ENCODE data around the gene CDH5.

DNA sequence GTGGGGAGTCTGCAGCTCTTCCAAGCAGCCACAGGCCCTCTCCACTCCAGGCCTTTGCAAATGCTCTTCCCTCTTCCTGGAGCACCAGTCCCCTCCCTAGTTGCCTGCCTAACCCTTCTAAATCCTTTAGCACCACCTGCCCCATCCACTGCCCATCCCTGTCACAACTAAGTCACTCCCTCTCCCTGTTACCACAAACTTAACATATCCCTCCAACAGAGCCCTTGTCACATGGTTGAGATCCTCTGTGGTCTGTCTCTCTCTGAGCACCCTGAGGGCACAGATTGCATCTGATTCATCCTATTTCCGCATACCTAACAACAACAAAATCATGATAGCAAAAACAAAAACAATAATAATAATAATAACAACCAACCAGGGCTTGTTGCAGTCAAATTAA is 49.6 kb downstream of the CDH5 start:
- TF ChIP-seq RBM22 (optimal IDR thresholded peaks at IDR 0.05; ENCODE audit: low read length) (no peak), MEF2D (CRISPR knock-in tag; IDR thresholded peaks at IDR 0.05) (no peak), ZBTB7A (CRISPR knock-in tag; IDR thresholded peaks at IDR 0.05) (no peak), ZNF530 (CRISPR knock-in tag; IDR thresholded peaks at IDR 0.05; ENCODE audit: low read depth) (no peak), ZNF34 (CRISPR knock-in tag; IDR thresholded peaks at IDR 0.05; ENCODE audit: borderline replicate concordance) (no peak), POLR2AphosphoS5 (IDR thresholded peaks at IDR 0.05; ENCODE audit: low read depth, low read length) (no peak), ZNF232 (CRISPR knock-in tag; IDR thresholded peaks at IDR 0.05; ENCODE audit: borderline replicate concordance) (no peak)
- TF ChIP-seq, protein P1, sequence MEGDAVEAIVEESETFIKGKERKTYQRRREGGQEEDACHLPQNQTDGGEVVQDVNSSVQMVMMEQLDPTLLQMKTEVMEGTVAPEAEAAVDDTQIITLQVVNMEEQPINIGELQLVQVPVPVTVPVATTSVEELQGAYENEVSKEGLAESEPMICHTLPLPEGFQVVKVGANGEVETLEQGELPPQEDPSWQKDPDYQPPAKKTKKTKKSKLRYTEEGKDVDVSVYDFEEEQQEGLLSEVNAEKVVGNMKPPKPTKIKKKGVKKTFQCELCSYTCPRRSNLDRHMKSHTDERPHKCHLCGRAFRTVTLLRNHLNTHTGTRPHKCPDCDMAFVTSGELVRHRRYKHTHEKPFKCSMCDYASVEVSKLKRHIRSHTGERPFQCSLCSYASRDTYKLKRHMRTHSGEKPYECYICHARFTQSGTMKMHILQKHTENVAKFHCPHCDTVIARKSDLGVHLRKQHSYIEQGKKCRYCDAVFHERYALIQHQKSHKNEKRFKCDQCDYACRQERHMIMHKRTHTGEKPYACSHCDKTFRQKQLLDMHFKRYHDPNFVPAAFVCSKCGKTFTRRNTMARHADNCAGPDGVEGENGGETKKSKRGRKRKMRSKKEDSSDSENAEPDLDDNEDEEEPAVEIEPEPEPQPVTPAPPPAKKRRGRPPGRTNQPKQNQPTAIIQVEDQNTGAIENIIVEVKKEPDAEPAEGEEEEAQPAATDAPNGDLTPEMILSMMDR (CRISPR knock-in tag; IDR thresholded peaks at IDR 0.05) = no peak
- TF ChIP-seq, protein P2, sequence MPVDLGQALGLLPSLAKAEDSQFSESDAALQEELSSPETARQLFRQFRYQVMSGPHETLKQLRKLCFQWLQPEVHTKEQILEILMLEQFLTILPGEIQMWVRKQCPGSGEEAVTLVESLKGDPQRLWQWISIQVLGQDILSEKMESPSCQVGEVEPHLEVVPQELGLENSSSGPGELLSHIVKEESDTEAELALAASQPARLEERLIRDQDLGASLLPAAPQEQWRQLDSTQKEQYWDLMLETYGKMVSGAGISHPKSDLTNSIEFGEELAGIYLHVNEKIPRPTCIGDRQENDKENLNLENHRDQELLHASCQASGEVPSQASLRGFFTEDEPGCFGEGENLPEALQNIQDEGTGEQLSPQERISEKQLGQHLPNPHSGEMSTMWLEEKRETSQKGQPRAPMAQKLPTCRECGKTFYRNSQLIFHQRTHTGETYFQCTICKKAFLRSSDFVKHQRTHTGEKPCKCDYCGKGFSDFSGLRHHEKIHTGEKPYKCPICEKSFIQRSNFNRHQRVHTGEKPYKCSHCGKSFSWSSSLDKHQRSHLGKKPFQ (CRISPR knock-in tag; IDR thresholded peaks at IDR 0.05; ENCODE audit: insufficient replicate concordance) = no peak

Data from HepG2 (cell line).